BLaER1 (cell line): Measurements from ENCODE around the gene TRPM1.
A peak's percentile ranks its signal among the peaks of the same experiment; 100 is the strongest.

Experiments used
- H3K27ac ChIP-seq: shearing (Covaris generic); formaldehyde crosslinking; 2 replicates; pipeline ENCODE4 v1.8.1; 2022
- H3K27me3 ChIP-seq: shearing (Covaris generic); formaldehyde crosslinking; 2 replicates; pipeline ENCODE4 v1.8.1; 2022
- H3K36me3 ChIP-seq: shearing (Covaris generic); formaldehyde crosslinking; 2 replicates; pipeline ENCODE4 v1.8.1; 2022
- H3K4me1 ChIP-seq: shearing (Covaris generic); formaldehyde crosslinking; 2 replicates; pipeline ENCODE4 v1.8.1; 2022
- H3K4me2 ChIP-seq: shearing (Covaris generic); formaldehyde crosslinking; 2 replicates; pipeline ENCODE4 v1.8.1; 2022
- H3K4me3 ChIP-seq: shearing (Covaris generic); formaldehyde crosslinking; 2 replicates; pipeline ENCODE4 v1.8.1; 2022
- H3K9ac ChIP-seq: shearing (Covaris generic); formaldehyde crosslinking; 2 replicates; pipeline ENCODE4 v1.8.1; 2022
- H3K9me3 ChIP-seq: shearing (Covaris generic); formaldehyde crosslinking; 2 replicates; pipeline ENCODE4 v1.8.1; 2022
- H4K20me1 ChIP-seq: shearing (Covaris generic); formaldehyde crosslinking; 2 replicates; pipeline ENCODE4 v1.8.1; 2022
- Cebpa-rat ChIP-seq: shearing (Covaris generic); IDR thresholded peaks from 2 replicates; pipeline ENCODE4 v1.8.1; 2022

TRPM1 gene

DNA sequence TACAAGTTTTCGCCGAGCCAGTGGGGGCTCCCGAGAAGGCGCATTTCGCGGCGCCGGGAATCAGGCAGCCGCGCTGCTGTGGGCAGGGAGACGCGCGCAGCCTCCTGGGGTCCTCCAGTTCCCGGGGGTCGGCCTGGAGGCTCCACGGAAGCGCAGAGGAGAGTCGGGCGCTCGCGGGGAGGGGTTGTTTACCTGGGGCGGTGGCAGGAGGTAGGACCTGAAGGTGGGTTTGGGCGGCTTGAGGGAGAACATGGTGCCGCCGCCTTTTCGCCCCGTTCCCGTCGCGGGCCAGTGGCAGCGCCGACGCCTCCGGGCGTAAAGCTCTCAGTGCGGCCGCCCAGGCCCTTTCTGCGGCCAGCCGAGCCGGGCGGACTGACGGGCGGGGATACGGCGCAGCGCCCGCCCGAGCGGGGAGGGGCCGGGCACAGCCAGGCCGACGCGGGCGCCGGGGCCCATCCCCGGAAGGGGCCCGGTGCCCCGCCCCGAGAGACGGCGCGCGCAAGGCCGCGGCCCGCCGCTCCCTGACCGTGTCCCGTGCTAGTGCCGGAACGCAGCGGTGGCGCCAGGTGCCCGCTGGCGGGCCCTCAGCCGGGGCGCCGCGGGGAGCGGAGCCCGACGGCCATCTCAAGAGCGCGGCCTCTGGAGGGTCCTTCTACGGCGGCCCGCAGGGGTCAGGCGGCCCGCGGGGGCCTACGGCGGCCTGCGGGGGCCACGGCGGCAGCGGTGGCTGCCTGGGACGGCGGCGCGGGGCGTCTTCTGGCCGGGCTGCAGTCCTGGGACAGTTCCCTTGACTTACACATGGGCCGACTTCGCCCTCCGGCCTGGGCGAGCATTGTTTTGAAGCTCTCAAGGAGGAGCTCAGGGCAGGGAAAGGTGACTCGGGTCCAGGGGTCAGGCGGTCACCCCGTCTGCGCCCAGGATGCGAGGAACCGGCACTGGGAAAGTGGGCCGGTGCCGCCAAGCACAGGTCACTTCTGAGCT lies 110.0 kb downstream of the TRPM1 start, which contains the start of gene MTMR10:
MTMR10 (minus strand) TSS at position 374 of the 981 bp plus-strand sequence; CDS start at position 252, 122 bp downstream.
- Histone ChIP-seq H3K4me3 (peak within 1 kb of the TSS; percentile 91), H3K9me3 (no peaks in the 10 kb centered on the region), H3K4me1 (peaks cover 37% of the 10 kb centered on the region), H3K4me2 (peak within 1 kb of the TSS; percentile 93), H3K27ac (peak within 1 kb of the TSS; percentile 98), H3K9ac (peak within 1 kb of the TSS; percentile 95), H3K36me3 (peaks cover 9% of the 10 kb centered on the region), H4K20me1 (peaks cover 35% of the 10 kb centered on the region), H3K27me3 (no peaks in the 10 kb centered on the region)
- TF ChIP-seq Cebpa-rat = no peak

DNA sequence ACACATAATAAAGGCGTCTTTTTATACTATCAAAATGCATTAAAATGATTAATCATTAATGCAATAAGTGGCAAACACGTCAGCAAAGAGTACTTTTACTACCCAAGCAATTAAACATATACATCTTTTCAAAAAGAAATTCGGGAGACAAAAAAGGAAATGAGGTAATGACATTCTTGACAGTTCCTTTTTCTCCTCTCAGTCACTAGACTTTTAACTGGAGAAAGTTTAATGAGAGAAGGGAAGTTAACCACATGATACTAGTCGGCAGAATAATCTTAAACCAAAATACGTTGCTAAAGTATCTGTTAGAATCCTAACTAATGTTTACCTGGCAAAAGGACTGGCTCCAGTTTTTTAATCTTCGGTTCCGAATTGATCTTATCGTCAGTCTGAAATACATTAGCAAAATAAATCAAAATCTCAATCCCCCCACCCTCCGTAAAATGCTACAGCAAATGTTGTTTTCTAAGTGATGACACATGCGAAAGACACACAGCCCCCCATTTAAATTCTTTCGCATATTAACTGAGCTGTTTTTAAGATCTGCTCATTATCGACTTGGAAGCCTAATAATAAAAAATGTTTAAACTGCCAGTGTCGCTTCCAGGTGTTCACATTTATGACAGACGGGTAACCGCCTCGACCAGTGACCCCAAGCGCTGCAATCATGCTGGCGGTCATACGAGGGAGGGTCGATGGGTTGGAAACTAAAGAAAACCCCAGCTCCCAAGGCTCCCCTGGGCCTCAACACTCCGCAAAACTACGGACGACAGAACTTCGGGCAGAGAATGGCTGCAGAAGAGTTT lies 110.9 kb downstream of the TRPM1 start:
- H3K4me2 ChIP-seq = peak overlapping the region; percentile 93
- no peaks in the 10 kb centered on the region for H3K27me3 ChIP-seq
- H3K36me3 ChIP-seq = peaks cover 16% of the 10 kb centered on the region
- no peak for TF ChIP-seq Cebpa-rat
- H4K20me1 ChIP-seq = peaks cover 41% of the 10 kb centered on the region
- peak overlapping the region; percentile 98 for H3K27ac ChIP-seq
- H3K4me3 ChIP-seq = peak overlapping the region; percentile 91
- no peaks in the 10 kb centered on the region for H3K9me3 ChIP-seq
- peaks cover 42% of the 10 kb centered on the region for H3K4me1 ChIP-seq
- H3K9ac ChIP-seq = peak overlapping the region; percentile 95

DNA sequence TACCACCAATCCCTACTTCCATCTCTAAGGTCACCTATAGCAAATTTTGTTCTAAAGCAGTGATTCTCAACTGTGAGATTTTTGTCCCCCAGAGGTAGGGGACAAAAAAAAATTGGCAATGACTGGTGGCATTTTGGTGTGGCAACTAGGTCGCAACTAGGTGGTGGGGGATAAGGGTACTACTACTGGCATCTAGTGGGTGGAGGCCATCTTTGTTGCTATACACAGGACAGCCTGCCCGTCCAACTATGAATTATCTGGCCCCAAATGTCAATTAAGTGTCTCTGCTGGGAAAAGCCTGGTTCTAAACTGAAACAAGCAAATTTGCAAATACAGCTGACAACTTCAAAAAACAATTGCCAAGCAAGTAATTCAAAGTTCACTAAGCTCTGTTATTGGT lies 111.5 kb downstream of the TRPM1 start:
- Histone ChIP-seq H3K4me1 (peaks cover 48% of the 10 kb centered on the region), H4K20me1 (peaks cover 47% of the 10 kb centered on the region)
- TF ChIP-seq Cebpa-rat = no peak

DNA sequence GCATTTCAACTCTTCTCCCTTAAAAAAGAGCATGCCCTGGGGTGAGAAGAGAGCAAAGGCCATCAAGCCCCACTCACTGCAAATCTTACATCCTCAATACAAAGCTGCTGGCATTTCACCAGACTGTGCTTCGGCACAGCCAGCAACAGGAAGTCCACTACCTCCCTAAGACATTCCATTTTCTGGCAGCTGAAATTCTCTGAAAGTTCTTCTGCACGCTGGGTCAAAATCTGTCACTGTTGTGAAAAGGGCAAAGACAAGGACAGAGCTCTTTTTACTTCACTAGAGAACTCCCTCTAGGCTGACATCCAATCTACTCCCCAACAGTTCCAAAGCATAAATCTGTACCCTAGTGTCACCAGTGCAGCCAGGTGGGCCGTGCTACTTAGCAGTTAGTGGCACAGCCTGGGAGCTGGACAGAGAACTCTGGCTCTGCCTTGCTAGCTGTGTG lies 116.4 kb downstream of the TRPM1 start:
- no peaks in the 10 kb centered on the region for H3K27me3 ChIP-seq
- peaks cover 62% of the 10 kb centered on the region for H3K36me3 ChIP-seq
- no peak for TF ChIP-seq Cebpa-rat
- H3K9ac ChIP-seq = peak overlapping the region; percentile 26; the same call in 1 of the 2 replicates
- H3K4me1 ChIP-seq = peaks cover 54% of the 10 kb centered on the region
- H3K4me2 ChIP-seq = peak overlapping the region; percentile 63
- H3K9me3 ChIP-seq = no peaks in the 10 kb centered on the region
- no peak overlapping the region for H3K27ac ChIP-seq
- H4K20me1 ChIP-seq = peaks cover 84% of the 10 kb centered on the region
- H3K4me3 ChIP-seq = no peak overlapping the region

More for the DNA sequence above, 111.5 kb downstream of the TRPM1 start:
- Histone ChIP-seq H3K4me2 (peak overlapping the region; percentile 93), H3K9ac (peak overlapping the region; percentile 95), H3K36me3 (peaks cover 22% of the 10 kb centered on the region), H3K9me3 (no peaks in the 10 kb centered on the region), H3K27me3 (no peaks in the 10 kb centered on the region), H3K4me3 (peak overlapping the region; percentile 91), H3K27ac (no peak overlapping the region)

DNA sequence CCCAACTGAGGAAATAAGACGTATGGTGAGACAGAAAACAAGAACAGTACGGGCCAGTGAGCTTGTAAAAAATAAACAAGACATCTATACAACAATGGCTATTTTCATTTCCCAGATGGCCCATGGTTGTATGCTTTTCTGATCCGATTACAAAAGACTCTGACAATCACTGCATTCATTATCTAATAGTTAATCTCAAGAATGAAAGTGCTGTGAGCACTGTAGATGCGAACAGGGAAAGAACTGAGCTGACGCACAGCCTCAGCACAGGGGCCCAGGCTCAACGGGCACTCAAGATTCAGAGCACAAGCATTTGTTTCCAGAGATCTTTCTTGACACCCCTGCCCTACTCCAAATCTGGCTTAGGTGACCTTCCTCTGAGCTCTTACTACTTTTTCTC lies 117.0 kb downstream of the TRPM1 start:
- no peaks in the 10 kb centered on the region for H3K27me3 ChIP-seq
- peak overlapping the region; percentile 63 for H3K4me2 ChIP-seq
- TF ChIP-seq Cebpa-rat = no peak
- H3K4me1 ChIP-seq = peaks cover 54% of the 10 kb centered on the region
- no peak overlapping the region for H3K4me3 ChIP-seq
- H4K20me1 ChIP-seq = peaks cover 84% of the 10 kb centered on the region
- peaks cover 68% of the 10 kb centered on the region for H3K36me3 ChIP-seq
- H3K9me3 ChIP-seq = no peaks in the 10 kb centered on the region
- H3K9ac ChIP-seq = peak overlapping the region; percentile 26; the same call in 1 of the 2 replicates
- H3K27ac ChIP-seq = no peak overlapping the region

DNA sequence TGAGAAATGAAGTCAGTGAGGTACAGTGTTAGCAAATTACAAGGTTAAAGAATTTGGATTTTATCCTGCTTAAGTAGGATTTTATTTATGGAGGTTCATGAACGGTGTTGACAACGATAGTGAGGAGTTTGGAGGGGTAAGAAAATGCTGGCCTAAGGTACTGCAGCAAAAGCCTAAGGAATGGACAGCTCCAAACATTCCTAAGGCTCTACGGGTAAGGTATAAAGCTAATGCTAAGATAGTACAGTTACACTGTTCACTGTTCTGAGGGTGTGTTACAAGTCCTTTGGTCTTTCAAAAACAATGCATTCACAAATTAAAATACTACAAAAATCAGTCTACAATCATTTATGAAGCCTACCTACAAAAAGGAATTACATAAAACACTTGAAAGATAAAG lies 117.4 kb downstream of the TRPM1 start:
- peak overlapping the region; percentile 63 for H3K4me2 ChIP-seq
- peaks cover 86% of the 10 kb centered on the region for H4K20me1 ChIP-seq
- H3K9me3 ChIP-seq = no peaks in the 10 kb centered on the region
- no peak overlapping the region for H3K9ac ChIP-seq
- H3K27ac ChIP-seq = no peak overlapping the region
- peaks cover 54% of the 10 kb centered on the region for H3K4me1 ChIP-seq
- TF ChIP-seq Cebpa-rat = no peak
- H3K4me3 ChIP-seq = no peak overlapping the region
- peaks cover 72% of the 10 kb centered on the region for H3K36me3 ChIP-seq
- H3K27me3 ChIP-seq = no peaks in the 10 kb centered on the region

DNA sequence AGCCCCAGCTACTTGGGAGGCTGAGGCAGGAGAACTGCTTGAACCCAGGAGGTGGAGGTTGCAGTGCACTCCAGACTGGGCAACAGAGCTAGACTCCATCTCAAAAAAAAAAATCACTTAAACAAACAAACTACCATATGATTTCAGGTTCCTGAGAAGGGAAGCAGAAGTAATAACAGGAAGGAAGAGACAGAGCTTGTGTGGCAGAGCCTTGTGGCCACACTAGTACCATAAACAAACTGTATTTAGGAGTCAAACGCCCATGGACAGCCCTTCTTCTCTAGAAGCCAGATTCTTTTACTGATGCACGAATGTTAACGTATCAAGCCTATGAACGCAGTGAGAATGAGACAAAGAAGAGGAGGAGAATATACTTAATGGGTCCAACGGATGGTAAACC lies 122.1 kb downstream of the TRPM1 start:
- Histone ChIP-seq H3K4me1 (peaks cover 25% of the 10 kb centered on the region), H3K9ac (no peak overlapping the region), H3K9me3 (no peaks in the 10 kb centered on the region), H3K4me2 (peak overlapping the region; percentile 35), H3K36me3 (peaks cover 77% of the 10 kb centered on the region), H4K20me1 (peaks cover 83% of the 10 kb centered on the region), H3K4me3 (no peak overlapping the region), H3K27me3 (no peaks in the 10 kb centered on the region), H3K27ac (no peak overlapping the region)
- no peak for TF ChIP-seq Cebpa-rat

DNA sequence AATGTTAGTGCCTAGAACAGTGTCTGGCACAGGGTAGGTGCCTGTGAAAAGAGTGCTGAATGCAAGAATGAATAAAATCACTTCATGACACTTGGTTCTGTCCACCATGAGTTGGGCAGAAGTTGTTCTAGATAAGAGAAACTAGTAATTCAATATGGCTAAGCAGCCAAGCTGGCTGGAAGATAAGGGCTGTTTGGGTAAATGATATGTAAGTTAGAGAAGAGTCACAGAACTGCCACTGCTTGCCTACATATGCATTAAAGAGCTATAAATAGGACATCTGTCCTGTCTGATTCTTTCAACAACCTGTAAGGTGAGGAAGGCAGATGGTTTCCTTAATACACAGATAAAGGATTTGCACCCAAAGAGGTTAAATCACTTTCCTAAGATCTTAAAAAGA lies 123.2 kb downstream of the TRPM1 start:
- Histone ChIP-seq H3K9ac (no peak overlapping the region), H3K27ac (no peak overlapping the region), H4K20me1 (peaks cover 72% of the 10 kb centered on the region), H3K36me3 (peaks cover 80% of the 10 kb centered on the region), H3K4me2 (no peak overlapping the region), H3K9me3 (no peaks in the 10 kb centered on the region), H3K4me3 (no peak overlapping the region), H3K27me3 (no peaks in the 10 kb centered on the region), H3K4me1 (peaks cover 17% of the 10 kb centered on the region)
- no peak for TF ChIP-seq Cebpa-rat

DNA sequence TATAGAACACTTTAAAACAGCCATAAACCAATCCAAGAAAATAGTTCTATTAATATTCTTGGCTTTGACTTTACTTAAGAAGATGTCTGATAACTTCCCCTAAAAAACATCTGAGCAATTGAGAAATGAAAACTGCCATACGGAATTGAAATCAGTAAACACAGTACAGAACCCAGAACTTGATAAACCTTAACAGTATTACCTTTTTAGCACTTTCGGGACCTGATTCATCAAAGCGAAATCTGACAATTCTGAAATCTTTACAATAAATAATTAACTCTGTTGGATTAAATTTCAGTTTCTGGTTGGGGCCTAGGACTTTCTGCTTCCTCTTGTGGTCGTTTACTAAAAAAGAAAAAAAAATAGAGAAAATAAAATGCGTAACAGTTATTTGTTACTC lies 127.4 kb downstream of the TRPM1 start:
- Histone ChIP-seq H3K27ac (no peak overlapping the region), H3K36me3 (peaks cover 81% of the 10 kb centered on the region), H4K20me1 (peaks cover 33% of the 10 kb centered on the region), H3K4me1 (peaks cover 2% of the 10 kb centered on the region), H3K9me3 (no peaks in the 10 kb centered on the region), H3K4me2 (no peak overlapping the region), H3K9ac (no peak overlapping the region), H3K4me3 (no peak overlapping the region), H3K27me3 (no peaks in the 10 kb centered on the region)
- TF ChIP-seq Cebpa-rat = no peak

DNA sequence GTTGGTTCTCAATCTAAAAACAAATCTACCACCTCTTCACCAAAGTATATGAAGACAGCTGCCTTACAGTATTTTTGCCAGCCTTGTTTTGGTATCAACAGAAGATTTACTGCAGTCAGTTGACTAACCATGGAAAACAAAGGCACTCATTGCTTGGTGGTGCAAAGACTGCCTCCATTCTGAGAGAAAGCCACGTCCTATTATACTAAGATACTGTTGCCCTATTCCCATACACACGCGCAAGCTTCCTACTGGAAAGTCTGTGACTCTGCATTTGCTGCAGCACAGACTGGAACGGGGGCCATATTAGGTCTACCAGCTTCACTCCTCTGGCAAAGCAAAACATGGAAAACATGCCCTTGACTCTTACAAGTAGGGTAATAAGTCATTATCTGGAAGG lies 128.1 kb downstream of the TRPM1 start:
- no peaks in the 10 kb centered on the region for H3K4me1 ChIP-seq
- TF ChIP-seq Cebpa-rat = no peak
- no peak overlapping the region for H3K4me3 ChIP-seq
- peaks cover 26% of the 10 kb centered on the region for H4K20me1 ChIP-seq
- no peak overlapping the region for H3K9ac ChIP-seq
- no peak overlapping the region for H3K4me2 ChIP-seq
- H3K27ac ChIP-seq = no peak overlapping the region
- no peaks in the 10 kb centered on the region for H3K9me3 ChIP-seq
- peaks cover 78% of the 10 kb centered on the region for H3K36me3 ChIP-seq
- H3K27me3 ChIP-seq = no peaks in the 10 kb centered on the region
